GM21526 (cell line): ENCODE data around the gene ZKSCAN5.
"Not testable (repeated sequence)": the region's sequence is repeated elsewhere in the genome, so short reads cannot be mapped to it uniquely, and the experiment has no call there.

Source experiments
- ATAC-seq: cut with Tn5 transposase; IDR thresholded peaks from one replicate; pipeline ENCODE4 v1.9.1; 2021; ENCODE audit warnings: moderate library complexity; ENCODE audit not compliant: unreplicated experiment, low FRiP score

The ZKSCAN5 gene

GRCh38 chr7:99580778-99581332 lies 76.4 kb downstream of the ZKSCAN5 start:
- ATAC-seq: not testable (repeated sequence)
